HepG2 (cell line): ENCODE results near the gene RUNDC1. TPM values are rescaled to one million over a fixed set of nuclear protein-coding genes. Genes with fewer than 3 reads are reported as not detected.

Experiments
- GATAD1 ChIP-seq: IDR thresholded peaks from 2 replicates; pipeline ENCODE4 v1.6.1; 2016; ENCODE audit warnings: missing genetic modification reagents, missing compliant biosample characterization
- GMEB2 ChIP-seq: IDR thresholded peaks from 2 replicates; pipeline ENCODE4 v1.6.1; 2016; ENCODE audit warnings: missing biosample characterization, missing genetic modification reagents, low read depth
- GPBP1L1 ChIP-seq: sonication (generic); formaldehyde crosslinking; IDR thresholded peaks from 2 replicates; pipeline ENCODE4 v1.5.0; 2020; ENCODE audit warnings: mild to moderate bottlenecking, missing genetic modification reagents
- KAT8 ChIP-seq: IDR thresholded peaks from 2 replicates; pipeline ENCODE4 v1.6.1; 2016; ENCODE audit warnings: missing genetic modification reagents, missing compliant biosample characterization
- KLF16 ChIP-seq, 2 experiments: sonication (generic) in 1 of 2; formaldehyde crosslinking in 1 of 2; IDR thresholded peaks; 2 replicates each; pipeline versions ENCODE4 v1.6.1 to v1.8.0; 2016 to 2023; ENCODE audit warnings: missing genetic modification reagents in 2 of 2, missing compliant biosample characterization in 1 of 2
- MED1 ChIP-seq: sonication (generic); formaldehyde crosslinking; IDR thresholded peaks from 2 replicates; pipeline ENCODE4 v1.4.0; 2020; ENCODE audit warnings: missing genetic modification reagents
- MIXL1 ChIP-seq: IDR thresholded peaks from 2 replicates; pipeline ENCODE4 v1.6.1; 2016
- NFE2L1 ChIP-seq: sonication (generic); formaldehyde crosslinking; IDR thresholded peaks from 2 replicates; pipeline ENCODE4 v1.4.0; 2020; ENCODE audit warnings: missing genetic modification reagents, mild to moderate bottlenecking, borderline replicate concordance
- PHF20 ChIP-seq: sonication (generic); formaldehyde crosslinking; IDR thresholded peaks from 2 replicates; pipeline ENCODE4 v1.5.0; 2020; ENCODE audit warnings: mild to moderate bottlenecking, missing genetic modification reagents
- RBFOX2 ChIP-seq: fragments of 200-400 bp; formaldehyde crosslinking; IDR thresholded peaks from 2 replicates; pipeline ENCODE4 v1.6.1; 2017; ENCODE audit warnings: low read depth, mild to moderate bottlenecking, low read length
- SALL1 ChIP-seq: sonication (generic); formaldehyde crosslinking; IDR thresholded peaks from 2 replicates; pipeline ENCODE4 v1.8.0; 2022; ENCODE audit warnings: mild to moderate bottlenecking, missing genetic modification reagents
- SALL2 ChIP-seq: sonication (generic); formaldehyde crosslinking; IDR thresholded peaks from 2 replicates; pipeline ENCODE4 v1.8.1; 2023; ENCODE audit warnings: mild to moderate bottlenecking, missing genetic modification reagents, inconsistent platforms
- THAP11 ChIP-seq: IDR thresholded peaks from 2 replicates; pipeline ENCODE4 v1.6.1; 2016; ENCODE audit warnings: missing biosample characterization, missing genetic modification reagents
- ZBTB25 ChIP-seq: IDR thresholded peaks from 2 replicates; pipeline ENCODE4 v1.6.1; 2018; ENCODE audit warnings: missing genetic modification reagents
- ZC3H4 ChIP-seq: sonication (generic); formaldehyde crosslinking; IDR thresholded peaks from 2 replicates; pipeline ENCODE4 v1.4.0; 2020; ENCODE audit warnings: missing genetic modification reagents, borderline replicate concordance
- ZMAT5 ChIP-seq: sonication (generic); formaldehyde crosslinking; IDR thresholded peaks from 2 replicates; pipeline ENCODE4 v1.5.0; 2020; ENCODE audit warnings: mild to moderate bottlenecking, low read depth, missing genetic modification reagents, borderline replicate concordance
- ZNF20 ChIP-seq: sonication (generic); formaldehyde crosslinking; IDR thresholded peaks from 2 replicates; pipeline ENCODE4 v1.4.0; 2020; ENCODE audit warnings: mild to moderate bottlenecking, moderate library complexity, missing genetic modification reagents
- ZNF350 ChIP-seq: sonication (generic); formaldehyde crosslinking; IDR thresholded peaks from 2 replicates; pipeline ENCODE4 v1.4.0; 2020; ENCODE audit warnings: mild to moderate bottlenecking, low read depth, missing genetic modification reagents, borderline replicate concordance
- ZNF768 ChIP-seq: sonication (generic); formaldehyde crosslinking; IDR thresholded peaks from 2 replicates; pipeline ENCODE4 v1.4.0; 2020; ENCODE audit warnings: missing genetic modification reagents
- ZNF788 ChIP-seq: sonication (generic); formaldehyde crosslinking; IDR thresholded peaks from 2 replicates; pipeline ENCODE4 v1.5.0; 2020; ENCODE audit warnings: mild to moderate bottlenecking, missing genetic modification reagents, borderline replicate concordance
- ZSCAN9 ChIP-seq: IDR thresholded peaks from 2 replicates; pipeline ENCODE4 v1.6.1; 2016; ENCODE audit warnings: borderline replicate concordance
- polyA plus RNA-seq, 8 experiments: library from polyadenylated mRNA; depleted of rRNA in 3 of 8; stranded (reverse) in 7 of 8; unstranded in 1 of 8; fragments of >200 nt; fragmentation: Illumina TruSeq in 4 of 8; extraction: Trizol in 4 of 8; gene quantifications; 2 replicates each; pipeline versions ENCODE4 v1.2.1 to v1.2.3, GENCODE V29; 2011 to 2016; ENCODE audit warnings: low read depth in 4 of 8, missing spikeins in 1 of 8, mixed read lengths in 1 of 8; ENCODE audit not compliant: insufficient read depth in 1 of 8
- total RNA-seq, 5 experiments: library from RNA; depleted of rRNA; stranded (reverse); fragments of >200 nt; fragmentation: Illumina TruSeq; extraction: Trizol; gene quantifications; 2 replicates each; pipeline ENCODE4 v1.2.3, GENCODE V29; 2016; ENCODE audit warnings: low read depth in 1 of 5

Gene RUNDC1
- total and polyA plus RNA-seq, 2 of the 13 experiments (the other 11 are each of a cell fraction or from before 2014, with no cell fraction given): 10.3 to 11.4 TPM

GRCh38 chr17:42964161-42964932 is 16.0 kb upstream of the RUNDC1 start, which contains the start of gene AARSD1 (continued):
- no peak for TF ChIP-seq ZC3H4 (CRISPR knock-in tag)
- TF ChIP-seq KLF16 (CRISPR knock-in tag; IDR thresholded peaks at IDR 0.05): 0 out of 4 replicates have a peak, but pooled peaks of 1 of the 2 experiments have one; percentile 32
- TF ChIP-seq RBFOX2: peak; percentile 65
- peak; percentile 40; the same call in 1 of the 2 replicates for TF ChIP-seq SALL1 (CRISPR knock-in tag)
- peak; percentile 82 for TF ChIP-seq KAT8 (CRISPR knock-in tag)
- TF ChIP-seq GPBP1L1: no peak
- no peak for TF ChIP-seq ZSCAN9 (CRISPR knock-in tag)
- TF ChIP-seq GATAD1 (CRISPR knock-in tag): peak; percentile 96
- TF ChIP-seq GMEB2 (CRISPR knock-in tag): peak; percentile 66; the same call in 1 of the 2 replicates
- peak; percentile 85 for TF ChIP-seq THAP11 (CRISPR knock-in tag)
- 0 out of 2 replicates have a peak, but pooled peaks have one; percentile 38 for TF ChIP-seq SALL2 (CRISPR knock-in tag)
- TF ChIP-seq ZNF20: no peak
- TF ChIP-seq ZNF350 (CRISPR knock-in tag): peak; percentile 77; the same call in 1 of the 2 replicates
- TF ChIP-seq MED1 (CRISPR knock-in tag): 0 out of 2 replicates have a peak, but pooled peaks have one; percentile 11
- TF ChIP-seq NFE2L1 (CRISPR knock-in tag): peak; percentile 62; the same call in 1 of the 2 replicates
- TF ChIP-seq ZMAT5 (CRISPR knock-in tag): no peak
- TF ChIP-seq ZNF768 (CRISPR knock-in tag): no peak
- no peak for TF ChIP-seq ZBTB25 (CRISPR knock-in tag)
- 0 out of 2 replicates have a peak, but pooled peaks have one; percentile 25 for TF ChIP-seq MIXL1 (CRISPR knock-in tag)
- peak; percentile 59; the same call in 1 of the 2 replicates for TF ChIP-seq ZNF788
- TF ChIP-seq PHF20 (CRISPR knock-in tag): peak; percentile 81
